IMR-90 (cell line): Measurements from ENCODE around the gene CTTN. TPM values are rescaled to one million over a fixed set of nuclear protein-coding genes. Genes with fewer than 3 reads are reported as not detected.

Experiments
- ATAC-seq: fragments of 200-7000 bp; cut with Tn5 transposase; 2 replicates; pipeline ENCODE4 v1.9.1; 2020; ENCODE audit warnings: low read depth, mild to moderate bottlenecking, moderate library complexity
- BruUV-seq: library from RNA; stranded (reverse); fragments of 400-500 nt; replicated peaks from 2 replicates; lab custom pipeline; 2021; lab: Mats Ljungman, UMichigan
- CTCF ChIA-PET: fragments of 300-600 bp; formaldehyde crosslinking; extraction: SDS; loops from one replicate; lab custom pipeline; 2021; ENCODE audit warnings: antibody characterized with exemption; lab: Yijun Ruan, JAX
- POLR2A ChIA-PET: fragments of 300-600 bp; sonication (Branson Sonifier 250); formaldehyde crosslinking; loops from one replicate; lab custom pipeline; 2022; ENCODE audit warnings: antibody characterized with exemption; ENCODE audit not compliant: unreplicated experiment; lab: Charles Lee
- DNase-seq: peaks from one replicate; pipeline ENCODE4 v3.0.0; 2013
- H2AFZ ChIP-seq: replicated peaks from 2 replicates; pipeline ENCODE3; 2013; ENCODE audit warnings: low read length, mild to moderate bottlenecking; ENCODE audit not compliant: poor library complexity
- H2AK5ac ChIP-seq: 2 replicates; pipeline ENCODE4 v1.6.1; 2013; ENCODE audit warnings: low read depth, low read length, inconsistent platforms
- H2AK9ac ChIP-seq: replicated peaks from 2 replicates; pipeline ENCODE3; 2013; ENCODE audit warnings: mild to moderate bottlenecking, low read depth, low read length, moderate library complexity; ENCODE audit not compliant: poor library complexity
- H2BK120ac ChIP-seq: 2 replicates; pipeline ENCODE4 v1.6.1; 2013; ENCODE audit warnings: low read depth, low read length, inconsistent platforms
- H2BK15ac ChIP-seq: 3 replicates; pipeline ENCODE4 v1.6.1; 2013; ENCODE audit warnings: low read depth, low read length, inconsistent platforms
- H2BK20ac ChIP-seq: 2 replicates; pipeline ENCODE4 v1.6.1; 2013; ENCODE audit warnings: low read depth, mild to moderate bottlenecking, inconsistent platforms, low read length, moderate library complexity
- H2BK5ac ChIP-seq: 2 replicates; pipeline ENCODE4 v1.6.1; 2013; ENCODE audit warnings: mild to moderate bottlenecking, low read depth, low read length, inconsistent platforms; ENCODE audit not compliant: poor library complexity, severe bottlenecking
- H3K14ac ChIP-seq: replicated peaks from 2 replicates; pipeline ENCODE4 v1.6.1; 2013; ENCODE audit warnings: low read depth, low read length, inconsistent platforms
- H3K18ac ChIP-seq: 2 replicates; pipeline ENCODE4 v1.6.1; 2013; ENCODE audit warnings: low read depth, low read length, control low read depth
- H3K23ac ChIP-seq: 2 replicates; pipeline ENCODE4 v1.6.1; 2013; ENCODE audit warnings: low read depth, low read length, inconsistent platforms
- H3K27ac ChIP-seq: 2 replicates; pipeline ENCODE4 v1.5.1; 2013; ENCODE audit warnings: mild to moderate bottlenecking, control low read depth, low read length; ENCODE audit not compliant: insufficient read depth
- H3K27me3 ChIP-seq: 2 replicates; pipeline ENCODE4 v1.6.1; 2013; ENCODE audit warnings: low read length; ENCODE audit not compliant: control insufficient read depth, insufficient read depth
- H3K36me3 ChIP-seq: 2 replicates; pipeline ENCODE4 v1.6.1; 2013; ENCODE audit warnings: low read length, mixed read lengths; ENCODE audit not compliant: control insufficient read depth, insufficient read depth
- H3K4ac ChIP-seq: 2 replicates; pipeline ENCODE4 v1.6.1; 2013; ENCODE audit warnings: low read depth, low read length, inconsistent platforms
- H3K4me1 ChIP-seq: 2 replicates; pipeline ENCODE4 v1.6.1; 2013; ENCODE audit warnings: low read length, mixed read lengths; ENCODE audit not compliant: control insufficient read depth, insufficient read depth
- H3K4me2 ChIP-seq: 2 replicates; pipeline ENCODE4 v1.6.1; 2013; ENCODE audit warnings: low read depth, mild to moderate bottlenecking, control low read depth, low read length, moderate library complexity
- H3K4me3 ChIP-seq: 2 replicates; pipeline ENCODE4 v1.5.1; 2013; ENCODE audit warnings: low read depth, mild to moderate bottlenecking, control low read depth, low read length, moderate library complexity; ENCODE audit not compliant: insufficient read depth
- H3K56ac ChIP-seq: 2 replicates; pipeline ENCODE4 v1.6.1; 2013; ENCODE audit warnings: low read length, inconsistent platforms; ENCODE audit not compliant: insufficient read depth; ENCODE audit errors: extremely low read depth
- H3K79me1 ChIP-seq, 2 experiments: 2 replicates each; pipeline ENCODE4 v1.6.1; 2013; ENCODE audit warnings: low read length in 2 of 2, inconsistent platforms in 1 of 2, low read depth in 1 of 2
- H3K9ac ChIP-seq: 2 replicates; pipeline ENCODE4 v1.6.1; 2013; ENCODE audit warnings: low read depth, low read length, control low read depth
- H3K9me1 ChIP-seq: 2 replicates; pipeline ENCODE4 v1.6.1; 2013; ENCODE audit warnings: low read length, inconsistent platforms; ENCODE audit not compliant: insufficient read depth
- H3K9me3 ChIP-seq: 2 replicates; pipeline ENCODE4 v1.6.1; 2013; ENCODE audit warnings: low read length; ENCODE audit not compliant: control insufficient read depth, insufficient read depth
- H4K20me1 ChIP-seq: 2 replicates; pipeline ENCODE4 v1.6.1; 2013; ENCODE audit warnings: low read length, inconsistent platforms; ENCODE audit not compliant: insufficient read depth
- H4K5ac ChIP-seq: 2 replicates; pipeline ENCODE4 v1.6.1; 2013; ENCODE audit warnings: mild to moderate bottlenecking, low read depth, low read length, control low read depth
- H4K8ac ChIP-seq, 2 experiments: 2 replicates each; pipeline ENCODE4 v1.6.1; 2013; ENCODE audit warnings: low read depth in 2 of 2, low read length in 2 of 2, control low read depth in 1 of 2, inconsistent platforms in 1 of 2
- H4K91ac ChIP-seq: 2 replicates; pipeline ENCODE4 v1.6.1; 2013; ENCODE audit warnings: low read depth, low read length, inconsistent platforms; ENCODE audit not compliant: insufficient read depth
- BHLHE40 ChIP-seq: fragments of 150-350 bp; IDR thresholded peaks from 2 replicates; pipeline ENCODE4 v1.6.1; 2016; ENCODE audit warnings: mild to moderate bottlenecking, low read depth, low read length
- CEBPB ChIP-seq: IDR thresholded peaks from 2 replicates; pipeline ENCODE4 v1.6.1; 2012; ENCODE audit warnings: low read depth, low read length, improper control_type of control experiment
- CHD1 ChIP-seq: IDR thresholded peaks from 2 replicates; pipeline ENCODE4 v1.6.1; 2012; ENCODE audit warnings: low read depth, low read length, improper control_type of control experiment
- FOS ChIP-seq: fragments of 150-350 bp; IDR thresholded peaks from 2 replicates; pipeline ENCODE4 v1.6.1; 2016; ENCODE audit warnings: low read depth, low read length
- MAFK ChIP-seq: IDR thresholded peaks from 2 replicates; pipeline ENCODE4 v1.6.1; 2012; ENCODE audit warnings: low read depth, low read length, improper control_type of control experiment
- MAZ ChIP-seq: IDR thresholded peaks from 2 replicates; pipeline ENCODE4 v1.6.1; 2012; ENCODE audit warnings: low read depth, mild to moderate bottlenecking, low read length, improper control_type of control experiment, moderate library complexity, borderline replicate concordance
- MXI1 ChIP-seq: IDR thresholded peaks from 2 replicates; pipeline ENCODE4 v1.6.1; 2012; ENCODE audit warnings: low read depth, mild to moderate bottlenecking, low read length, moderate library complexity, borderline replicate concordance
- NFE2L2 ChIP-seq: fragments of 150-350 bp; IDR thresholded peaks from 2 replicates; pipeline ENCODE4 v1.6.1; 2016; ENCODE audit warnings: low read depth, mild to moderate bottlenecking, low read length
- POLR2A ChIP-seq: IDR thresholded peaks from 2 replicates; pipeline ENCODE4 v1.6.1; 2012; ENCODE audit warnings: mild to moderate bottlenecking, low read depth, low read length
- RAD21 ChIP-seq: IDR thresholded peaks from 2 replicates; pipeline ENCODE4 v1.6.1; 2012; ENCODE audit warnings: low read length, improper control_type of control experiment
- RCOR1 ChIP-seq: IDR thresholded peaks from 2 replicates; pipeline ENCODE4 v1.6.1; 2012; ENCODE audit warnings: mild to moderate bottlenecking, low read length, improper control_type of control experiment; ENCODE audit not compliant: insufficient replicate concordance
- RFX5 ChIP-seq: IDR thresholded peaks from 2 replicates; pipeline ENCODE4 v1.8.0; 2012; ENCODE audit warnings: low read depth, mild to moderate bottlenecking, low read length, moderate library complexity
- SMC3 ChIP-seq: fragments of 150-350 bp; IDR thresholded peaks from 2 replicates; pipeline ENCODE4 v1.6.1; 2016; ENCODE audit warnings: low read depth, mild to moderate bottlenecking, antibody characterized with exemption, low read length, moderate library complexity
- WGBS, 2 experiments: methylation state at CpG; one replicate each; pipeline versions ENCODE4 v1.1.5 to v1.1.7; 2013; ENCODE audit warnings: missing lambda C conversion rate in 2 of 2; ENCODE audit not compliant: insufficient read length in 1 of 2; ENCODE audit errors: extremely low coverage in 2 of 2; 5-methylcytosine and 5-hydroxymethylcytosine counted together
- dilution Hi-C: fragments of 300-500 bp; cut with HindIII; formaldehyde crosslinking; loops from one replicate; pipeline ENCODE4 v1.14.3; 2018; ENCODE audit warnings: low sequenced_read_pairs; ENCODE audit not compliant: unreplicated experiment
- in situ Hi-C: fragments of 300-500 bp; cut with MboI; formaldehyde crosslinking; loops from 3 replicates; pipeline ENCODE4 v1.14.3; 2019; ENCODE audit warnings: low sequenced_read_pairs, inconsistent platforms, mixed read lengths
- intact Hi-C: fragments of 100-400 bp; cut with micrococcal nuclease; formaldehyde crosslinking; loops from 2 replicates; pipeline ENCODE4 v1.10.0; 2022
- polyA plus RNA-seq, 3 experiments: library from polyadenylated mRNA; depleted of rRNA; stranded (reverse); fragments of >200 nt; gene quantifications; 2 replicates each; pipeline ENCODE4 v1.2.3, GENCODE V29; 2012; ENCODE audit warnings: low replicate concordance in 1 of 3
- total RNA-seq: library from RNA; depleted of rRNA; stranded (reverse); fragments of >200 nt; gene quantifications from 2 replicates; pipeline ENCODE4 v1.2.3, GENCODE V29; 2012
- TF ChIP-seq, protein P1 (sequence below): fragments of 150-350 bp; IDR thresholded peaks from 2 replicates; pipeline ENCODE4 v1.6.1; 2017; ENCODE audit warnings: mild to moderate bottlenecking, antibody characterized with exemption, low read length, low read depth
- TF ChIP-seq, protein P2 (sequence below): conservative IDR thresholded peaks from 2 replicates; pipeline ENCODE4 v1.5.1; 2012; ENCODE audit warnings: mild to moderate bottlenecking, low read depth, low read length, improper control_type of control experiment
- TF ChIP-seq, protein P3 (sequence below): fragments of 150-350 bp; IDR thresholded peaks from 2 replicates; pipeline ENCODE4 v1.6.1; 2016; ENCODE audit warnings: low read depth, mild to moderate bottlenecking, low read length, moderate library complexity, borderline replicate concordance

Gene CTTN
- total and polyA plus RNA-seq, 2 of the 4 experiments (the other 2 are of a cell fraction), result 287 to 296 TPM

DNA sequence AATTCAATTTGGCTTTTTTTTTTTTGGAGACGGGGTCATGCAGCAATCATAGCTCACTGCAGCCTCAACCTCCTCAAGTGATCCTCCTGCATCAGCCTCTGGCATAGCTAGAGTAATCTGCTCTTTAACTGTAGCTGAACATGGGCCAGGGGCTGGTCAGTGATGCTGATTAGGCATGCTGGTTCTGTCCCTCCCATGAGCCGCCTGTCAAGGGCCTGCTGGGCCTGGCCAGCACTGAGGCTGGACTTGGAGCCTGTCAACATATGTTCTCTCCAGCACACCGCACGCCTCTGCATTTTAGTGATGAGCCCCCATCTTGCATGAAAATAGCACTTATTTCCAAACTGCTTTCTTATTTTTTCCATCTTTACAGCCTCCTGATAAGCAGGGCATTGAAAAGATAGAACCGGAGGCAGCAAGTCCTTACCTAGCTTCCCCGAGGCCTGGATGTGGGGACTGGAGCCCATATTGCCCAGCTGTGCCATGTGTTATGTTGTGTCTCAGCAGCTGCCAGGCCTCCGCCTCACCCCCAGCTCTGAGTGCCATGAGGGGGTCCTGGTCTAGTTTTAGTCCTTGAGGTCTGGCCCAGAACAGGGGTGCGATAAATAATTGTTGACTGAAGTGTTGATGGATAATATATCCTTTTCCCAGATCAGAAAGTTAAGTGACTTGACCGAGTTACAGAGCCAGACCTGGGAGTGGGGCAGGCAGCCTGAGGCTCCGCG, 80.0 kb downstream of the CTTN start:
- H3K9me3 ChIP-seq, result no peaks in the 10 kb centered on the region
- H2AK5ac ChIP-seq, result no peak overlapping the region
- H3K27me3 ChIP-seq, result peaks cover 2% of the 10 kb centered on the region; the same call in 1 of the 2 replicates
- no peak overlapping the region for H3K4ac ChIP-seq
- H3K18ac ChIP-seq, result no peak overlapping the region
- H3K27ac ChIP-seq, result no peak overlapping the region
- no TSS peak for BruUV-seq
- in situ Hi-C loops (no loop called here), dilution Hi-C loops (no loop called here), intact Hi-C loops (no loop called here)
- DNase-seq, result no peak
- H2BK5ac ChIP-seq, result no peak overlapping the region
- H3K4me2 ChIP-seq, result no peak overlapping the region
- no peak overlapping the region for H2AFZ ChIP-seq
- 0 out of 2 replicates have a peak, but pooled peaks cover 3% of the 10 kb centered on the region for H4K20me1 ChIP-seq
- no peaks in the 10 kb centered on the region for H3K36me3 ChIP-seq
- TF ChIP-seq BHLHE40 (no peak), MXI1 (no peak), MAZ (no peak), RCOR1 (no peak), CHD1 (no peak), POLR2A (no peak), MAFK (no peak), SMC3 (no peak), RAD21 (no peak), RFX5 (no peak), NFE2L2 (no peak), CEBPB (no peak), FOS (no peak)
- TF ChIP-seq, protein P1, sequence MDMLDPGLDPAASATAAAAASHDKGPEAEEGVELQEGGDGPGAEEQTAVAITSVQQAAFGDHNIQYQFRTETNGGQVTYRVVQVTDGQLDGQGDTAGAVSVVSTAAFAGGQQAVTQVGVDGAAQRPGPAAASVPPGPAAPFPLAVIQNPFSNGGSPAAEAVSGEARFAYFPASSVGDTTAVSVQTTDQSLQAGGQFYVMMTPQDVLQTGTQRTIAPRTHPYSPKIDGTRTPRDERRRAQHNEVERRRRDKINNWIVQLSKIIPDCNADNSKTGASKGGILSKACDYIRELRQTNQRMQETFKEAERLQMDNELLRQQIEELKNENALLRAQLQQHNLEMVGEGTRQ, result no peak
- TF ChIP-seq, protein P2, sequence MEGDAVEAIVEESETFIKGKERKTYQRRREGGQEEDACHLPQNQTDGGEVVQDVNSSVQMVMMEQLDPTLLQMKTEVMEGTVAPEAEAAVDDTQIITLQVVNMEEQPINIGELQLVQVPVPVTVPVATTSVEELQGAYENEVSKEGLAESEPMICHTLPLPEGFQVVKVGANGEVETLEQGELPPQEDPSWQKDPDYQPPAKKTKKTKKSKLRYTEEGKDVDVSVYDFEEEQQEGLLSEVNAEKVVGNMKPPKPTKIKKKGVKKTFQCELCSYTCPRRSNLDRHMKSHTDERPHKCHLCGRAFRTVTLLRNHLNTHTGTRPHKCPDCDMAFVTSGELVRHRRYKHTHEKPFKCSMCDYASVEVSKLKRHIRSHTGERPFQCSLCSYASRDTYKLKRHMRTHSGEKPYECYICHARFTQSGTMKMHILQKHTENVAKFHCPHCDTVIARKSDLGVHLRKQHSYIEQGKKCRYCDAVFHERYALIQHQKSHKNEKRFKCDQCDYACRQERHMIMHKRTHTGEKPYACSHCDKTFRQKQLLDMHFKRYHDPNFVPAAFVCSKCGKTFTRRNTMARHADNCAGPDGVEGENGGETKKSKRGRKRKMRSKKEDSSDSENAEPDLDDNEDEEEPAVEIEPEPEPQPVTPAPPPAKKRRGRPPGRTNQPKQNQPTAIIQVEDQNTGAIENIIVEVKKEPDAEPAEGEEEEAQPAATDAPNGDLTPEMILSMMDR, result no peak
- TF ChIP-seq, protein P3, sequence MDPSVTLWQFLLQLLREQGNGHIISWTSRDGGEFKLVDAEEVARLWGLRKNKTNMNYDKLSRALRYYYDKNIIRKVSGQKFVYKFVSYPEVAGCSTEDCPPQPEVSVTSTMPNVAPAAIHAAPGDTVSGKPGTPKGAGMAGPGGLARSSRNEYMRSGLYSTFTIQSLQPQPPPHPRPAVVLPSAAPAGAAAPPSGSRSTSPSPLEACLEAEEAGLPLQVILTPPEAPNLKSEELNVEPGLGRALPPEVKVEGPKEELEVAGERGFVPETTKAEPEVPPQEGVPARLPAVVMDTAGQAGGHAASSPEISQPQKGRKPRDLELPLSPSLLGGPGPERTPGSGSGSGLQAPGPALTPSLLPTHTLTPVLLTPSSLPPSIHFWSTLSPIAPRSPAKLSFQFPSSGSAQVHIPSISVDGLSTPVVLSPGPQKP, result no peak
- H3K56ac ChIP-seq, result no peak overlapping the region
- no peak overlapping the region for H2BK20ac ChIP-seq
- H4K5ac ChIP-seq, result no peak overlapping the region
- 38% methylated on average over 1 of the region's 11 CpGs; no CpG with 5 or more reads in 1 of the 2 experiments for WGBS, 2 experiments
- H2BK15ac ChIP-seq, result no peak overlapping the region
- H4K91ac ChIP-seq, result no peak overlapping the region
- peaks cover 3% of the 10 kb centered on the region; the same call in 1 of the 2 replicates for H3K9me1 ChIP-seq
- H3K9ac ChIP-seq, result no peak overlapping the region
- peaks cover 7% of the 10 kb centered on the region for H3K4me1 ChIP-seq
- no peak overlapping the region for H2AK9ac ChIP-seq
- ChIA-PET CTCF (no interaction called here), POLR2A (no interaction called here)
- H3K23ac ChIP-seq, result no peak overlapping the region
- H4K8ac ChIP-seq, result no peak overlapping the region
- no peaks in the 10 kb centered on the region for H3K79me1 ChIP-seq
- H2BK120ac ChIP-seq, result no peak overlapping the region
- no peak for ATAC-seq
- H3K14ac ChIP-seq, result no peak overlapping the region
- H3K4me3 ChIP-seq, result no peak overlapping the region
